SK-N-SH treated with all-trans-retinoic acid at 6 μM for 48 hours (cell line): ENCODE measurements around the gene MED12.

ENCODE experiments used
- ATAC-seq: fragments of 200-7000 bp; cut with Tn5 transposase; 3 replicates; pipeline ENCODE4 v1.9.1; 2020; ENCODE audit warnings: mild to moderate bottlenecking, moderate library complexity
- ARNTL ChIP-seq: fragments of 450-650 bp; formaldehyde crosslinking; IDR thresholded peaks from 2 replicates; pipeline ENCODE4 v1.5.0; 2020; ENCODE audit warnings: low read depth, mild to moderate bottlenecking, moderate library complexity, borderline replicate concordance
- BACH2 ChIP-seq: fragments of 250-450 bp; sonication (Bioruptor Pico); IDR thresholded peaks from 2 replicates; pipeline ENCODE4 v1.9.0; 2021; ENCODE audit warnings: mild to moderate bottlenecking, borderline replicate concordance
- CREB5 ChIP-seq: fragments of 250-450 bp; sonication (Bioruptor Pico); IDR thresholded peaks from 2 replicates; pipeline ENCODE4 v1.5.1; 2020; ENCODE audit warnings: low read depth, mild to moderate bottlenecking, moderate library complexity
- CSDC2 ChIP-seq: fragments of 250-450 bp; sonication (Bioruptor Pico); IDR thresholded peaks from 2 replicates; pipeline ENCODE4 v1.5.0; 2020; ENCODE audit warnings: mild to moderate bottlenecking, moderate library complexity
- CSRNP3 ChIP-seq: fragments of 250-450 bp; sonication (Bioruptor Pico); IDR thresholded peaks from 2 replicates; pipeline ENCODE4 v1.5.1; 2021; ENCODE audit warnings: mild to moderate bottlenecking, moderate library complexity
- ESRRG ChIP-seq: fragments of 250-450 bp; sonication (Bioruptor Pico); IDR thresholded peaks from 2 replicates; pipeline ENCODE4 v1.6.1; 2021; ENCODE audit warnings: mild to moderate bottlenecking
- GLIS3 ChIP-seq: fragments of 250-450 bp; sonication (Bioruptor Pico); IDR thresholded peaks from 2 replicates; pipeline ENCODE4 v1.5.0; 2020; ENCODE audit warnings: mild to moderate bottlenecking, moderate library complexity
- ISL1 ChIP-seq: fragments of 250-450 bp; sonication (Bioruptor Pico); IDR thresholded peaks from 2 replicates; pipeline ENCODE4 v2.1.2; 2022; ENCODE audit warnings: mild to moderate bottlenecking, moderate library complexity
- OSR1 ChIP-seq: fragments of 250-450 bp; sonication (Bioruptor Pico); IDR thresholded peaks from 2 replicates; pipeline ENCODE4 v1.8.0; 2022; ENCODE audit warnings: moderate library complexity, mild to moderate bottlenecking, inconsistent platforms
- PPARA ChIP-seq: fragments of 250-450 bp; sonication (Bioruptor Pico); IDR thresholded peaks from 2 replicates; pipeline ENCODE4 v1.5.0; 2020; ENCODE audit warnings: mild to moderate bottlenecking, borderline replicate concordance
- RARB ChIP-seq: fragments of 250-450 bp; sonication (Bioruptor Pico); IDR thresholded peaks from 2 replicates; pipeline ENCODE4 v1.8.0; 2021; ENCODE audit warnings: mild to moderate bottlenecking, moderate library complexity
- SNAI2 ChIP-seq: fragments of 250-450 bp; sonication (Bioruptor Pico); IDR thresholded peaks from 2 replicates; pipeline ENCODE4 v1.5.0; 2020; ENCODE audit warnings: mild to moderate bottlenecking, moderate library complexity
- TCF4 ChIP-seq: fragments of 250-450 bp; sonication (Bioruptor Pico); IDR thresholded peaks from 2 replicates; pipeline ENCODE4 v1.8.0; 2021; ENCODE audit warnings: mild to moderate bottlenecking, moderate library complexity, borderline replicate concordance
- TOX ChIP-seq: fragments of 250-450 bp; sonication (Bioruptor Pico); IDR thresholded peaks from 2 replicates; pipeline ENCODE4 v1.8.0; 2021; ENCODE audit warnings: mild to moderate bottlenecking, moderate library complexity, borderline replicate concordance
- TSHZ2 ChIP-seq: fragments of 250-450 bp; sonication (Bioruptor Pico); IDR thresholded peaks from 2 replicates; pipeline ENCODE4 v1.5.0; 2020; ENCODE audit warnings: mild to moderate bottlenecking, moderate library complexity
- ZC3H10 ChIP-seq: fragments of 250-450 bp; sonication (Bioruptor Pico); IDR thresholded peaks from 2 replicates; pipeline ENCODE4 v1.5.1; 2021; ENCODE audit warnings: mild to moderate bottlenecking, moderate library complexity
- ZFP3 ChIP-seq: fragments of 250-450 bp; sonication (Bioruptor Pico); IDR thresholded peaks from 2 replicates; pipeline ENCODE4 v1.5.0; 2020; ENCODE audit warnings: mild to moderate bottlenecking, moderate library complexity
- ZNF565 ChIP-seq: fragments of 450-650 bp; formaldehyde crosslinking; conservative IDR thresholded peaks from 2 replicates; pipeline ENCODE4 v1.5.0; 2020; ENCODE audit warnings: low read depth, mild to moderate bottlenecking, moderate library complexity
- ZNF70 ChIP-seq: fragments of 450-650 bp; formaldehyde crosslinking; IDR thresholded peaks from 2 replicates; pipeline ENCODE4 v1.5.0; 2020; ENCODE audit warnings: mild to moderate bottlenecking, moderate library complexity
- ZNF8 ChIP-seq: fragments of 450-650 bp; formaldehyde crosslinking; IDR thresholded peaks from 2 replicates; pipeline ENCODE4 v1.5.0; 2020; ENCODE audit warnings: mild to moderate bottlenecking, moderate library complexity
- TF ChIP-seq, protein P1 (sequence below): fragments of 250-450 bp; sonication (Bioruptor Pico); IDR thresholded peaks from 2 replicates; pipeline ENCODE4 v1.8.0; 2020; ENCODE audit warnings: mild to moderate bottlenecking, moderate library complexity, borderline replicate concordance

MED12 gene

DNA sequence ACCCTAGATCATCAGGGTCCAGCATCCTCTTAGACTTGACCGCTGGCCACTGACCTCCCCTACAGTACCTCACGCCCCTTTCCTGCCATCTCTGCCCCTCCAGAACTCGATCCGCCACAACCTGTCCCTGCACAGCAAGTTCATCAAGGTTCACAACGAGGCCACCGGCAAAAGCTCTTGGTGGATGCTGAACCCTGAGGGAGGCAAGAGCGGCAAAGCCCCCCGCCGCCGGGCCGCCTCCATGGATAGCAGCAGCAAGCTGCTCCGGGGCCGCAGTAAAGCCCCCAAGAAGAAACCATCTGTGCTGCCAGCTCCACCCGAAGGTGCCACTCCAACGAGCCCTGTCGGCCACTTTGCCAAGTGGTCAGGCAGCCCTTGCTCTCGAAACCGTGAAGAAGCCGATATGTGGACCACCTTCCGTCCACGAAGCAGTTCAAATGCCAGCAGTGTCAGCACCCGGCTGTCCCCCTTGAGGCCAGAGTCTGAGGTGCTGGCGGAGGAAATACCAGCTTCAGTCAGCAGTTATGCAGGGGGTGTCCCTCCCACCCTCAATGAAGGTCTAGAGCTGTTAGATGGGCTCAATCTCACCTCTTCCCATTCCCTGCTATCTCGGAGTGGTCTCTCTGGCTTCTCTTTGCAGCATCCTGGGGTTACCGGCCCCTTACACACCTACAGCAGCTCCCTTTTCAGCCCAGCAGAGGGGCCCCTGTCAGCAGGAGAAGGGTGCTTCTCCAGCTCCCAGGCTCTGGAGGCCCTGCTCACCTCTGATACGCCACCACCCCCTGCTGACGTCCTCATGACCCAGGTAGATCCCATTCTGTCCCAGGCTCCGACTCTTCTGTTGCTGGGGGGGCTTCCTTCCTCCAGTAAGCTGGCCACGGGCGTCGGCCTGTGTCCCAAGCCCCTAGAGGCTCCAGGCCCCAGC, 17.6 kb upstream of the MED12 start:
- ATAC-seq: no peak
- TF ChIP-seq ISL1 (CRISPR knock-in tag) (no peak), TCF4 (CRISPR knock-in tag) (no peak), RARB (no peak), SNAI2 (CRISPR knock-in tag) (no peak), ZNF8 (no peak), ESRRG (CRISPR knock-in tag) (no peak), ZC3H10 (CRISPR knock-in tag) (no peak), TSHZ2 (CRISPR knock-in tag) (no peak), OSR1 (no peak), ZFP3 (CRISPR knock-in tag) (no peak)
- TF ChIP-seq, protein P1, sequence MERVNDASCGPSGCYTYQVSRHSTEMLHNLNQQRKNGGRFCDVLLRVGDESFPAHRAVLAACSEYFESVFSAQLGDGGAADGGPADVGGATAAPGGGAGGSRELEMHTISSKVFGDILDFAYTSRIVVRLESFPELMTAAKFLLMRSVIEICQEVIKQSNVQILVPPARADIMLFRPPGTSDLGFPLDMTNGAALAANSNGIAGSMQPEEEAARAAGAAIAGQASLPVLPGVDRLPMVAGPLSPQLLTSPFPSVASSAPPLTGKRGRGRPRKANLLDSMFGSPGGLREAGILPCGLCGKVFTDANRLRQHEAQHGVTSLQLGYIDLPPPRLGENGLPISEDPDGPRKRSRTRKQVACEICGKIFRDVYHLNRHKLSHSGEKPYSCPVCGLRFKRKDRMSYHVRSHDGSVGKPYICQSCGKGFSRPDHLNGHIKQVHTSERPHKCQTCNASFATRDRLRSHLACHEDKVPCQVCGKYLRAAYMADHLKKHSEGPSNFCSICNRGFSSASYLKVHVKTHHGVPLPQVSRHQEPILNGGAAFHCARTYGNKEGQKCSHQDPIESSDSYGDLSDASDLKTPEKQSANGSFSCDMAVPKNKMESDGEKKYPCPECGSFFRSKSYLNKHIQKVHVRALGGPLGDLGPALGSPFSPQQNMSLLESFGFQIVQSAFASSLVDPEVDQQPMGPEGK (CRISPR knock-in tag): no peak

GRCh38 chrX:71102292-71102691, 16.1 kb upstream of the MED12 start:
- TF ChIP-seq RARB: no peak
- no peak for TF ChIP-seq ISL1 (CRISPR knock-in tag)
- no peak for TF ChIP-seq ZC3H10 (CRISPR knock-in tag)
- no peak for TF ChIP-seq ZNF565
- no peak for TF ChIP-seq TCF4 (CRISPR knock-in tag)
- no peak for TF ChIP-seq ESRRG (CRISPR knock-in tag)
- no peak for TF ChIP-seq PPARA
- TF ChIP-seq, protein P1 (CRISPR knock-in tag): no peak
- no peak for TF ChIP-seq CREB5
- no peak for TF ChIP-seq SNAI2 (CRISPR knock-in tag)
- TF ChIP-seq ZNF70 (CRISPR knock-in tag): no peak
- no peak for TF ChIP-seq GLIS3 (CRISPR knock-in tag)
- no peak for TF ChIP-seq CSRNP3
- TF ChIP-seq TSHZ2 (CRISPR knock-in tag): no peak
- no peak for TF ChIP-seq CSDC2 (CRISPR knock-in tag)
- no peak for TF ChIP-seq TOX (CRISPR knock-in tag)
- no peak for TF ChIP-seq ZNF8
- TF ChIP-seq BACH2 (CRISPR knock-in tag): no peak
- no peak for TF ChIP-seq ARNTL (CRISPR knock-in tag)
- TF ChIP-seq ZFP3 (CRISPR knock-in tag): no peak
- TF ChIP-seq, all 23 proteins: peak for 0
- no peak for ATAC-seq
